ENCODE results near the gene MYL1. TPM values are rescaled to one million over a fixed set of nuclear protein-coding genes. Genes with fewer than 3 reads are reported as not detected.

The MYL1 gene
- total and polyA plus RNA-seq, 2 of the 4 experiments (the other 2 are of a cell fraction): not detected

DNA sequence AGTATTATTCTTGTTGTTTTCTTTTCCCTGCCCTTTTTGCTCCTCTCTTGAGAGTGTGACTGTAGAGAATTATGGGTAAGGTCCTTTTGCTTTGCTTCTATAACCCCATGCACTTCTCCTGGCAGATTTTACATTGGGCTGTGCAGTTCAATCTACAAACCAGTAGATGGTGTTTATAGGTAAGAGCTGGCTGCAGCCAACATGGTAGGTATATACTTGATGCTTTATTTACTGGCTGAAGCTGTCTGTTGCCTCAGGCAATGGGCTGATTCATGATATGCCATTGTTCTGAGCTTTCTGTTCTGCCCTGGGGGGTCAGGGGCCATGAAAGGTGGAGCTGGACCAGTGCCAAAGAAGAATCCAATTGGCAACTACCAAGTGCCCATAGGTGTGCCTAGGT is 48.3 kb upstream of the MYL1 start:
- peaks cover 20% of the 10 kb centered on the region for H3K9me3 ChIP-seq (ENCODE audit: control insufficient read depth, insufficient read depth, low read length)
- no peak overlapping the region for H2BK15ac ChIP-seq (ENCODE audit: low read depth, low read length)
- H4K91ac ChIP-seq (ENCODE audit: insufficient read depth, low read depth, low read length): no peak overlapping the region
- no peak overlapping the region for H2BK20ac ChIP-seq (ENCODE audit: low read depth, low read length)
- no peak overlapping the region for H3K27ac ChIP-seq (ENCODE audit: insufficient read depth, low read length)
- in situ Hi-C loops (cut with MboI; ENCODE audit: low sequenced_read_pairs) (no loop called here), intact Hi-C loops (cut with micrococcal nuclease) (no loop called here), dilution Hi-C loops (cut with HindIII; ENCODE audit: low sequenced_read_pairs, unreplicated experiment) (no loop called here)
- POLR2A ChIA-PET (ENCODE audit: unreplicated experiment): no interaction called here
- no peaks in the 10 kb centered on the region for H4K20me1 ChIP-seq (ENCODE audit: insufficient read depth, low read length)
- H3K56ac ChIP-seq (ENCODE audit: extremely low read depth, insufficient read depth, low read length): no peak overlapping the region
- no peaks in the 10 kb centered on the region for H3K4me1 ChIP-seq (ENCODE audit: control insufficient read depth, insufficient read depth, low read length)
- H2BK5ac ChIP-seq (ENCODE audit: low read depth, low read length, poor library complexity, severe bottlenecking): no peak overlapping the region
- no peak overlapping the region for H3K4ac ChIP-seq (ENCODE audit: low read depth, low read length)
- H3K79me1 ChIP-seq (ENCODE audit: low read depth in 1 of 2, low read length in 2 of 2): no peaks in the 10 kb centered on the region
- H4K5ac ChIP-seq (ENCODE audit: low read depth, low read length): no peak overlapping the region
- no peaks in the 10 kb centered on the region for H3K27me3 ChIP-seq (ENCODE audit: control insufficient read depth, insufficient read depth, low read length)
- TF ChIP-seq NFE2L2 (IDR thresholded peaks at IDR 0.05; ENCODE audit: low read depth, low read length) (no peak), MXI1 (IDR thresholded peaks at IDR 0.05; ENCODE audit: borderline replicate concordance, low read depth, low read length) (no peak), POLR2A (IDR thresholded peaks at IDR 0.05; ENCODE audit: low read depth, low read length) (no peak), MAFK (IDR thresholded peaks at IDR 0.05; ENCODE audit: low read depth, low read length) (no peak), CHD1 (IDR thresholded peaks at IDR 0.05; ENCODE audit: low read depth, low read length) (no peak), SMC3 (IDR thresholded peaks at IDR 0.05; ENCODE audit: low read depth, low read length) (no peak), FOS (IDR thresholded peaks at IDR 0.05; ENCODE audit: low read depth, low read length) (no peak), RFX5 (IDR thresholded peaks at IDR 0.05; ENCODE audit: low read depth, low read length) (no peak), RCOR1 (IDR thresholded peaks at IDR 0.05; ENCODE audit: insufficient replicate concordance, low read length) (no peak), USF2 (IDR thresholded peaks at IDR 0.05; ENCODE audit: low read depth, low read length) (no peak)
- TF ChIP-seq, protein P1, sequence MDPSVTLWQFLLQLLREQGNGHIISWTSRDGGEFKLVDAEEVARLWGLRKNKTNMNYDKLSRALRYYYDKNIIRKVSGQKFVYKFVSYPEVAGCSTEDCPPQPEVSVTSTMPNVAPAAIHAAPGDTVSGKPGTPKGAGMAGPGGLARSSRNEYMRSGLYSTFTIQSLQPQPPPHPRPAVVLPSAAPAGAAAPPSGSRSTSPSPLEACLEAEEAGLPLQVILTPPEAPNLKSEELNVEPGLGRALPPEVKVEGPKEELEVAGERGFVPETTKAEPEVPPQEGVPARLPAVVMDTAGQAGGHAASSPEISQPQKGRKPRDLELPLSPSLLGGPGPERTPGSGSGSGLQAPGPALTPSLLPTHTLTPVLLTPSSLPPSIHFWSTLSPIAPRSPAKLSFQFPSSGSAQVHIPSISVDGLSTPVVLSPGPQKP (IDR thresholded peaks at IDR 0.05; ENCODE audit: borderline replicate concordance, low read depth, low read length): no peak
- TF ChIP-seq, protein P2, sequence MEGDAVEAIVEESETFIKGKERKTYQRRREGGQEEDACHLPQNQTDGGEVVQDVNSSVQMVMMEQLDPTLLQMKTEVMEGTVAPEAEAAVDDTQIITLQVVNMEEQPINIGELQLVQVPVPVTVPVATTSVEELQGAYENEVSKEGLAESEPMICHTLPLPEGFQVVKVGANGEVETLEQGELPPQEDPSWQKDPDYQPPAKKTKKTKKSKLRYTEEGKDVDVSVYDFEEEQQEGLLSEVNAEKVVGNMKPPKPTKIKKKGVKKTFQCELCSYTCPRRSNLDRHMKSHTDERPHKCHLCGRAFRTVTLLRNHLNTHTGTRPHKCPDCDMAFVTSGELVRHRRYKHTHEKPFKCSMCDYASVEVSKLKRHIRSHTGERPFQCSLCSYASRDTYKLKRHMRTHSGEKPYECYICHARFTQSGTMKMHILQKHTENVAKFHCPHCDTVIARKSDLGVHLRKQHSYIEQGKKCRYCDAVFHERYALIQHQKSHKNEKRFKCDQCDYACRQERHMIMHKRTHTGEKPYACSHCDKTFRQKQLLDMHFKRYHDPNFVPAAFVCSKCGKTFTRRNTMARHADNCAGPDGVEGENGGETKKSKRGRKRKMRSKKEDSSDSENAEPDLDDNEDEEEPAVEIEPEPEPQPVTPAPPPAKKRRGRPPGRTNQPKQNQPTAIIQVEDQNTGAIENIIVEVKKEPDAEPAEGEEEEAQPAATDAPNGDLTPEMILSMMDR (conservative IDR thresholded peaks at IDR 0.05; ENCODE audit: low read depth, low read length): no peak
- H3K9me1 ChIP-seq (ENCODE audit: insufficient read depth, low read length): no peaks in the 10 kb centered on the region
- BruUV-seq (replicated peaks): no TSS peak
- H3K36me3 ChIP-seq (ENCODE audit: control insufficient read depth, insufficient read depth, low read length): no peaks in the 10 kb centered on the region
- no peak overlapping the region for H3K9ac ChIP-seq (ENCODE audit: low read depth, low read length)
- H2AFZ ChIP-seq (replicated peaks; ENCODE audit: low read length, poor library complexity): no peak overlapping the region
- H3K18ac ChIP-seq (ENCODE audit: low read depth, low read length): no peak overlapping the region
- H2BK120ac ChIP-seq (ENCODE audit: low read depth, low read length): no peak overlapping the region
- no peak overlapping the region for H3K4me2 ChIP-seq (ENCODE audit: low read depth, low read length)
- DNase-seq (no peak), ATAC-seq (ENCODE audit: low read depth) (no peak)
- no peak overlapping the region for H3K23ac ChIP-seq (ENCODE audit: low read depth, low read length)
- CTCF ChIA-PET: no interaction called here
- no peak overlapping the region for H3K14ac ChIP-seq (replicated peaks; ENCODE audit: low read depth, low read length)
- H2AK5ac ChIP-seq (ENCODE audit: low read depth, low read length): no peak overlapping the region
- no peak overlapping the region for H4K8ac ChIP-seq (ENCODE audit: low read depth in 2 of 2, low read length in 2 of 2)
- H2AK9ac ChIP-seq (replicated peaks; ENCODE audit: low read depth, low read length, poor library complexity): no peak overlapping the region
- H3K4me3 ChIP-seq (ENCODE audit: insufficient read depth, low read depth, low read length): no peak overlapping the region

All from IMR-90 (cell line).